ENCODE data around the gene ZNF41.

DNA sequence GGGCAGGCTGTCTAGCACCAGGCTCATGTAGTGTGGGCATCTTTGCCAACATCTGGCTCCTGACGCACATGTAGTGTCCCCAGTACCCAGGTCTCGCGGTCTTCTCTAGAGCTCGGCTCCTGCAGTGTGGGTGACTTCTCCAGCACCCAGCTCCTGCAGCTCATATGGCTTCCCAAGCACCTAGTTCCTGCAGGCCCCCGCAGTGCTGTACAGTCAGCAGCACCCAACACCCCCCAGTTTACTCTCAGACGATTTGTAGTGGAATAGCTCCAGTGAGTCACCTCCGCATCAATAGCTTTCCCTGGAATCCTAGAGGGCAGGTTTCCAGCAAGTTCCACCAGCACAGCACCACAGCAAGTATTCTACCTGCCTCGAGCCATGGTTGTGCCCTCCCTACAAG, 30.9 kb downstream of the ZNF41 start:
- TF ChIP-seq POLR2A (IDR thresholded peaks at IDR 0.05) (no peak), CTCF (IDR thresholded peaks at IDR 0.05) (no peak), EP300 (IDR thresholded peaks at IDR 0.05) (no peak)
